Lung (tissue), 12 donors: ENCODE results near the gene TBCEL. TPM values are rescaled to one million over a fixed set of nuclear protein-coding genes. Genes with fewer than 3 reads are reported as not detected.
"Not testable (repeated sequence)": the region's sequence is repeated elsewhere in the genome, so short reads cannot be mapped to it uniquely, and the experiment has no call there.

Source experiments
- ATAC-seq: fragments of 200-7000 bp; cut with Tn5 transposase; one replicate; pipeline ENCODE4 v1.9.1; 2020; ENCODE audit warnings: moderate number of reproducible peaks; ENCODE audit not compliant: insufficient read depth, low FRiP score
- DNase-seq, 3 donors: peaks; one replicate each; pipeline ENCODE4 v3.0.0-alpha.2; 2013 to 2017
- H3K27ac ChIP-seq, 2 donors: one replicate each; pipeline ENCODE4 v1.5.1; 2013; ENCODE audit warnings: mild to moderate bottlenecking in 2 of 2, moderate library complexity in 2 of 2, control low read depth in 1 of 2, inconsistent platforms in 1 of 2, low read depth in 1 of 2, low read length in 1 of 2
- H3K27me3 ChIP-seq, 3 donors: one replicate each; pipeline ENCODE4 v1.5.1; 2013; ENCODE audit warnings: low read length in 2 of 3; ENCODE audit not compliant: control insufficient read depth in 3 of 3, insufficient read depth in 3 of 3
- H3K36me3 ChIP-seq, 4 donors: one replicate each; pipeline ENCODE4 v1.5.1; 2013; ENCODE audit warnings: low read length in 4 of 4, mild to moderate bottlenecking in 1 of 4, moderate library complexity in 1 of 4; ENCODE audit not compliant: control insufficient read depth in 4 of 4, insufficient read depth in 4 of 4
- H3K4me1 ChIP-seq, 5 donors: one replicate each; pipeline ENCODE4 v1.5.1; 2013; ENCODE audit warnings: low read length in 5 of 5, mild to moderate bottlenecking in 2 of 5, moderate library complexity in 1 of 5; ENCODE audit not compliant: control insufficient read depth in 5 of 5, insufficient read depth in 5 of 5
- H3K4me3 ChIP-seq: one replicate; pipeline ENCODE4 v1.5.1; 2013; ENCODE audit warnings: mild to moderate bottlenecking, control low read depth, moderate library complexity
- H3K9ac ChIP-seq, 2 donors: one replicate each; pipeline ENCODE4 v1.5.1; 2013; ENCODE audit warnings: low read length in 2 of 2, control low read depth in 1 of 2; ENCODE audit not compliant: insufficient read depth in 1 of 2
- H3K9me3 ChIP-seq, 4 donors: one replicate each; pipeline ENCODE4 v1.5.1; 2013; ENCODE audit warnings: low read length in 3 of 4, mild to moderate bottlenecking in 1 of 4, moderate library complexity in 1 of 4; ENCODE audit not compliant: control insufficient read depth in 4 of 4, insufficient read depth in 3 of 4
- WGBS, 2 donors: extraction: QIAGEN DNeasy Blood & Tissue Kit; methylation state at CpG; one replicate each; pipeline ENCODE4 v1.1.7; 2013; 5-methylcytosine and 5-hydroxymethylcytosine counted together
- polyA plus RNA-seq, 2 donors: library from polyadenylated mRNA; stranded (reverse); fragments of 200-250 nt; gene quantifications; one replicate each; pipeline ENCODE4 v1.2.1, GENCODE V29; 2013
- total RNA-seq, 2 donors: library from RNA; depleted of rRNA in 1 of 2; stranded (reverse); fragments of >200 nt in 1 of 2; gene quantifications; one replicate each; pipeline ENCODE4 v1.2.1, GENCODE V29; 2014 to 2021
- TF ChIP-seq, protein P1 (sequence below): IDR thresholded peaks from 2 replicates; pipeline ENCODE4 v1.5.1; 2012; ENCODE audit warnings: mild to moderate bottlenecking; ENCODE audit errors: control extremely low read depth, extremely low read depth
- donor health status: control.
- donor health status: control.
- donor health status: Bipolar disorder and iron deficiency.
- donor health status: healthy.
- donor health status: DM: yes; HTN: yes; CAD: no.

TBCEL gene
- total and polyA plus RNA-seq, 4 donors: 5.0 to 73.2 (median 17.5) TPM

DNA sequence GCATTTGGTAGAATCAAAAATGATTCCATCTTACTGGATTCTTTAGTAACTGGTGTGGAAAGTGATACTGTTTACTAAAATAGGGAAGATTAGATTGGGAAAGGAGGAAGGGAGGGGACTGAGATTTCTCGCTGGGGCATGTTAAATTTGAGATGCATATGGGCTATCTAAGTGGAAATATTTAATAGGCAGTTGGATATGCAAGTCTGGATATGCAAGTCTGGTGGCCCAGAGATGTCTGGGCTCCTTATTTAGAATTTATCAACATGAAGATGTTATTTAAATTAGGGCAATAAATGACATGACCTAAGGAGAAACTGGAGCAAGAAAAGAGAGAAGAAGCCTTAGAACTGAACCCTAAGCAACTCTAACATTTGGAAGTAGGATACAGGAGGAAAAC is 17.0 kb upstream of the TBCEL start:
- no peak overlapping the region for H3K4me3 ChIP-seq
- no peaks in the 10 kb centered on the region for H3K9me3 ChIP-seq
- no peak overlapping the region for H3K27ac ChIP-seq
- TF ChIP-seq, protein P1, sequence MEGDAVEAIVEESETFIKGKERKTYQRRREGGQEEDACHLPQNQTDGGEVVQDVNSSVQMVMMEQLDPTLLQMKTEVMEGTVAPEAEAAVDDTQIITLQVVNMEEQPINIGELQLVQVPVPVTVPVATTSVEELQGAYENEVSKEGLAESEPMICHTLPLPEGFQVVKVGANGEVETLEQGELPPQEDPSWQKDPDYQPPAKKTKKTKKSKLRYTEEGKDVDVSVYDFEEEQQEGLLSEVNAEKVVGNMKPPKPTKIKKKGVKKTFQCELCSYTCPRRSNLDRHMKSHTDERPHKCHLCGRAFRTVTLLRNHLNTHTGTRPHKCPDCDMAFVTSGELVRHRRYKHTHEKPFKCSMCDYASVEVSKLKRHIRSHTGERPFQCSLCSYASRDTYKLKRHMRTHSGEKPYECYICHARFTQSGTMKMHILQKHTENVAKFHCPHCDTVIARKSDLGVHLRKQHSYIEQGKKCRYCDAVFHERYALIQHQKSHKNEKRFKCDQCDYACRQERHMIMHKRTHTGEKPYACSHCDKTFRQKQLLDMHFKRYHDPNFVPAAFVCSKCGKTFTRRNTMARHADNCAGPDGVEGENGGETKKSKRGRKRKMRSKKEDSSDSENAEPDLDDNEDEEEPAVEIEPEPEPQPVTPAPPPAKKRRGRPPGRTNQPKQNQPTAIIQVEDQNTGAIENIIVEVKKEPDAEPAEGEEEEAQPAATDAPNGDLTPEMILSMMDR: no peak
- H3K4me1 ChIP-seq: peaks cover 0 to 33% (median 10%) of the 10 kb centered on the region in 5 donors
- DNase-seq (no peak), ATAC-seq (no peak)
- no peaks in the 10 kb centered on the region for H3K36me3 ChIP-seq
- H3K9ac ChIP-seq: no peak overlapping the region
- H3K27me3 ChIP-seq: no peaks in the 10 kb centered on the region
- WGBS, 2 donors: 87 to 90% methylated on average over 1 of the region's 1 CpG

DNA sequence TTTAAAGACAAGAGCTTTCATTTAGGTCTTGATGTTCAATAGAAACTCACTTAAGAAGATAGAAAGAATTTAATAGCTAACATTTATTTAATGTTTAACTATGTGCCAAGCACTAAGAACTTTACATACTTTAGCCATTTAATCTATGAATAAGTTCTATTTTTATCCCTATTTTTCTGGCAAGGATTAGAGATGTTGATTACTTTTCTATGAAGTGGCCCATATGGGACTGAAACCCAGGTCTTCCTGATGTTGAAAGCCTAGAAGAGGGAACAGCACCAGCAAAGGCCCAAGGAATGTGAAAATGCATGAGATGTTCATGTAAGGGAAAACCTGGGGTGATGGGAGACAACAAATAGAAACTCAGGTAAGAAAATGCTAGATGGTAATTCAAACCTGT is 15.4 kb upstream of the TBCEL start:
- Histone ChIP-seq H3K4me3 (no peak overlapping the region), H3K36me3 (no peaks in the 10 kb centered on the region), H3K9ac (no peak overlapping the region), H3K27ac (no peak overlapping the region), H3K27me3 (no peaks in the 10 kb centered on the region), H3K9me3 (no peaks in the 10 kb centered on the region), H3K4me1 (peaks cover 0 to 26% (median 2%) of the 10 kb centered on the region in 5 donors)
- ATAC-seq (no peak), DNase-seq (peak in 2 of 3 donors; percentile 75 to 84)
- TF ChIP-seq, protein P1: no peak

DNA sequence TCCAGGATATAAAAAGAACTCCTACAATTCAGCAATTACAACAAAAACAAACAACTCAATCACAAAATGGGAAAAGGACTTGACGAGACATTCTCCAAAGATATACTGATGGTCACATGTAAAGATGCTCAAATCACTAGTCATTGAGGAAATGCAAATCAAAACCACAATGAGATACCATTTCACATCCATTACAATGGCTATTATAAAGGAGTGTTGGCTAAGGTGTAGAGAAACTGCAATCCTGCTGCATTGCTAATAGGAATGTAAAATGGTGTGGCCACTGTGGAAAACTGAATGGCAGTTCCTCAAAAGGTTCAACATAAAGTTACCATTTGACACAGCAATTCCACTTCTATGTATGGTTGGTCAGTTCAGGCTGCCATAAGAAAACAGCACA is 11.8 kb upstream of the TBCEL start:
- H3K9ac ChIP-seq: no peak overlapping the region
- DNase-seq (no peak), ATAC-seq (no peak)
- no peaks in the 10 kb centered on the region for H3K36me3 ChIP-seq
- WGBS, 2 donors: 92 to 97% methylated on average over 1 of the region's 1 CpG
- no peak overlapping the region for H3K27ac ChIP-seq
- H3K27me3 ChIP-seq: no peaks in the 10 kb centered on the region
- H3K9me3 ChIP-seq: no peaks in the 10 kb centered on the region
- H3K4me1 ChIP-seq: peaks cover 0 to 21% (median 0%) of the 10 kb centered on the region in 5 donors
- H3K4me3 ChIP-seq: no peak overlapping the region
- TF ChIP-seq, protein P1: no peak

DNA sequence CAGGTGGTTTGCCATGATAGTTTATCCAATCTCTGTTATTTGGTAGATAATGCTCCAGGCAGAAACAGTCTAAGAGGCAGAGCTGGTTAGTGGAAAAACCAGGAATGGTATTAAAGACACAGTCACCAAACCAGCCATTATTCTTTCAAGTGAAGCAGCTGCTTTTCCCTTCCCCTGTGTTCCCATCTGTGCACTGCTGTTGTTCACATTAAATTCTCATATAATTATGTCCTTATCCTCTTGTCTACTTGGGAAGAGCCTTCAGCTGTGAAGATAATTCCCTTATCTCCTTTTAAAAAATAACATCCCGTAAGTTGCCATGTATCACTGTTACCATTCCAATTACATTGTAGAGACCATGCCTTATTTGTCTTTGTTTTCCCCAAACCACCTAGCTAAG is 5.2 kb upstream of the TBCEL start:
- Histone ChIP-seq H3K4me1 (peaks cover 0 to 16% (median under 1%) of the 10 kb centered on the region in 5 donors), H3K4me3 (no peak overlapping the region), H3K27me3 (no peaks in the 10 kb centered on the region), H3K27ac (no peak overlapping the region), H3K9me3 (no peaks in the 10 kb centered on the region), H3K36me3 (no peaks in the 10 kb centered on the region), H3K9ac (no peak overlapping the region)
- ATAC-seq: no peak
- DNase-seq: peak in 2 of 3 donors; percentile 39 to 50
- TF ChIP-seq, protein P1: no peak
- 75 to 86% methylated on average over 1 of the region's 1 CpG for WGBS, 2 donors

DNA sequence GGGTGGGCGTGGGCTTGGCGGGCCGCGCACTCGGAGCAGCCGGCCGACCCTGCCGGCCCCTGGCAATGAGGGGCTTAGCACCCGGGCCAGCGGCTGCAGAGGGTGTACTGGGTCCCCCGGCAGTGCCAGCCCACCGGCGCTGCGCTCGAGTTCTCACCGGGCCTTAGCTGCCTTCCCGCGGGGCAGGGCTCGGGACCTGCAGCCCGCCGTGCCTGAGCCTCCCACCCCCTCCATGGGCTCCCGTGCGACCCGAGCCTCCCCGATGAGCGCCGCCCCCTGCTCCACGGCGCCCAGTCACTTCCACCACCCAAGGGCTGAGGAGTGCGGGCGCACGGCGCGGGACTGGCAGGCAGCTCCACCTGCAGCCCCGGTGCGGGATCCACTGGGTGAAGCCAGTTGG is 2.2 kb upstream of the TBCEL start:
- DNase-seq, H3K27ac ChIP-seq, ATAC-seq, H3K36me3 ChIP-seq, H3K4me3 ChIP-seq, H3K9ac ChIP-seq, H3K27me3 ChIP-seq, H3K9me3 ChIP-seq: not testable (repeated sequence)
- 95% methylated on average over 34 to 36 of the region's 36 CpGs for WGBS, 2 donors
- peaks cover 0 to 32% (median 11%) of the 10 kb centered on the region in 5 donors for H3K4me1 ChIP-seq
